H1 (cell line): ENCODE measurements around the gene SRPRB.

Experiments used
- BACH1 ChIP-seq: IDR thresholded peaks from 2 replicates; pipeline ENCODE4 v1.6.1; 2012; ENCODE audit warnings: low read length, improper control_type of control experiment
- EZH2 ChIP-seq: fragments of 200-600 bp; sonication (generic); IDR thresholded peaks from 2 replicates; pipeline ENCODE4 v1.7.1; 2012; ENCODE audit warnings: low read depth, mild to moderate bottlenecking, moderate library complexity, low read length, inconsistent platforms; ENCODE audit not compliant: severe bottlenecking
- POLR2A ChIP-seq, 2 experiments: IDR thresholded peaks; 1 replicate in 1 of 2; 2 replicates in 1 of 2; pipeline ENCODE4 v1.6.1; 2011; ENCODE audit warnings: low read depth in 2 of 2, low read length in 2 of 2, mild to moderate bottlenecking in 2 of 2; ENCODE audit errors: control extremely low read depth in 1 of 2
- POLR2AphosphoS5 ChIP-seq: IDR thresholded peaks from 2 replicates; pipeline ENCODE4 v1.6.1; 2011; ENCODE audit warnings: low read depth, low read length
- SP2 ChIP-seq: IDR thresholded peaks from 2 replicates; pipeline ENCODE4 v1.6.1; 2012; ENCODE audit warnings: mild to moderate bottlenecking, low read length, inconsistent platforms
- YY1 ChIP-seq: IDR thresholded peaks from 2 replicates; pipeline ENCODE4 v1.6.1; 2011; ENCODE audit warnings: low read depth, mild to moderate bottlenecking, low read length
- TF ChIP-seq, protein P1 (sequence below), 3 experiments: IDR thresholded peaks; 1 replicate in 2 of 3; 2 replicates in 1 of 3; pipeline versions ENCODE4 v1.5.1 to v1.6.1; 2011; ENCODE audit warnings: low read length in 3 of 3, mild to moderate bottlenecking in 3 of 3, inconsistent platforms in 2 of 3, low read depth in 1 of 3, moderate library complexity in 1 of 3; ENCODE audit not compliant: insufficient read depth in 1 of 3; ENCODE audit errors: control extremely low read depth in 1 of 3
- TF ChIP-seq, protein P2 (sequence below): IDR thresholded peaks from 2 replicates; pipeline ENCODE4 v1.6.1; 2012; ENCODE audit warnings: inconsistent platforms

DNA sequence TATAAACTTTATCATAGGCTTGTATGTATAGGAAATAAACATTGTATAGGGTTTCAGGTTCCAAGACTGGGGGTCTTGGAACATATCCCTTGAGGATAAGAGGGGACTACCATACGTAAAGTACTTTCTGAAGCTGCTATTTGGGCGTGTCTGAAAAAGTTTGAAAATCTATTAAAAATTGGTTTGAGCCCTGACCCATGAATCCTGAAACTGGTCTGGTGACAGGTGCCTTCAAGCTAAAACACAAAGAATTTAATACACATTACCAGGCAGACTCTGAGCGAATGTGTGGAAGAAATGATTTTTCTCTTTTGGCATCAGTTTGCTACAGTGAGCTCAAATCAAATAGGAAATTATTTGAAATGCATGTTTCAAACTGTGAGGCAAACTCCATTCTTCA is 43.1 kb upstream of the SRPRB start:
- no peak for TF ChIP-seq BACH1
- TF ChIP-seq POLR2AphosphoS5: no peak
- TF ChIP-seq, protein P1, sequence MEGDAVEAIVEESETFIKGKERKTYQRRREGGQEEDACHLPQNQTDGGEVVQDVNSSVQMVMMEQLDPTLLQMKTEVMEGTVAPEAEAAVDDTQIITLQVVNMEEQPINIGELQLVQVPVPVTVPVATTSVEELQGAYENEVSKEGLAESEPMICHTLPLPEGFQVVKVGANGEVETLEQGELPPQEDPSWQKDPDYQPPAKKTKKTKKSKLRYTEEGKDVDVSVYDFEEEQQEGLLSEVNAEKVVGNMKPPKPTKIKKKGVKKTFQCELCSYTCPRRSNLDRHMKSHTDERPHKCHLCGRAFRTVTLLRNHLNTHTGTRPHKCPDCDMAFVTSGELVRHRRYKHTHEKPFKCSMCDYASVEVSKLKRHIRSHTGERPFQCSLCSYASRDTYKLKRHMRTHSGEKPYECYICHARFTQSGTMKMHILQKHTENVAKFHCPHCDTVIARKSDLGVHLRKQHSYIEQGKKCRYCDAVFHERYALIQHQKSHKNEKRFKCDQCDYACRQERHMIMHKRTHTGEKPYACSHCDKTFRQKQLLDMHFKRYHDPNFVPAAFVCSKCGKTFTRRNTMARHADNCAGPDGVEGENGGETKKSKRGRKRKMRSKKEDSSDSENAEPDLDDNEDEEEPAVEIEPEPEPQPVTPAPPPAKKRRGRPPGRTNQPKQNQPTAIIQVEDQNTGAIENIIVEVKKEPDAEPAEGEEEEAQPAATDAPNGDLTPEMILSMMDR (IDR thresholded peaks at IDR 0.05; ENCODE audit: control extremely low read depth in 1 of 3, insufficient read depth in 1 of 3, low read depth in 1 of 3, low read length in 3 of 3): no peak
- TF ChIP-seq, protein P2, sequence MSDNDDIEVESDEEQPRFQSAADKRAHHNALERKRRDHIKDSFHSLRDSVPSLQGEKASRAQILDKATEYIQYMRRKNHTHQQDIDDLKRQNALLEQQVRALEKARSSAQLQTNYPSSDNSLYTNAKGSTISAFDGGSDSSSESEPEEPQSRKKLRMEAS: no peak
- TF ChIP-seq YY1: no peak
- TF ChIP-seq POLR2A (IDR thresholded peaks at IDR 0.05; ENCODE audit: control extremely low read depth in 1 of 2, low read depth in 2 of 2, low read length in 2 of 2): no peak
- no peak for TF ChIP-seq SP2
- TF ChIP-seq EZH2: no peak
